ENCODE results near the gene MDP1. TPM values are rescaled to one million over a fixed set of nuclear protein-coding genes. Genes with fewer than 3 reads are reported as not detected.
"Not testable (repeated sequence)": the region's sequence is repeated elsewhere in the genome, so short reads cannot be mapped to it uniquely, and the experiment has no call there.

The MDP1 gene
- total RNA-seq, 2 experiments from 2014 or later, result 23.2 to 26.6 TPM

- intact Hi-C loops (cut with micrococcal nuclease; ENCODE audit: unreplicated experiment), result no loop called here
- CTCF ChIA-PET (ENCODE audit: unreplicated experiment), result no interaction called here
- POLR2A ChIA-PET, result interaction anchor here (0.9 to 1.0 kb wide), 2 partner anchors 9 to 10 kb away, joined by 3 read pairs; partner anchors contain the start of gene MDP1
- H3K4me2 ChIP-seq (ENCODE audit: low read length), result no peak overlapping the region
- H3K4me3 ChIP-seq (ENCODE audit: low read depth, low read length, poor library complexity, severe bottlenecking), result no peak overlapping the region
- no peak for DNase-seq (ENCODE audit: low spot score)
- H3K36me3 ChIP-seq (ENCODE audit: insufficient read depth, low read length), result peaks cover 42% of the 10 kb centered on the region
- no peaks in the 10 kb centered on the region for H3K9me3 ChIP-seq (ENCODE audit: low read length)
- no TSS peak for BruUV-seq (replicated peaks)
- no peak overlapping the region for H3K27ac ChIP-seq (ENCODE audit: low read depth, low read length, poor library complexity, severe bottlenecking)
- H3K4me1 ChIP-seq (ENCODE audit: insufficient read depth, low read length, poor library complexity, severe bottlenecking), result no peaks in the 10 kb centered on the region
- H3K9me2 ChIP-seq (ENCODE audit: insufficient read depth, low read length), result no peaks in the 10 kb centered on the region
- H3K79me2 ChIP-seq (ENCODE audit: insufficient read depth, low read depth, low read length), result peaks cover 76% of the 10 kb centered on the region
- H4K20me1 ChIP-seq (ENCODE audit: insufficient read depth, low read length), result no peaks in the 10 kb centered on the region
- no peak for TF ChIP-seq EZH2phosphoT487 (IDR thresholded peaks at IDR 0.05; ENCODE audit: borderline replicate concordance, low read depth, low read length)
- no peak for TF ChIP-seq CTCF (conservative IDR thresholded peaks at IDR 0.05; ENCODE audit: low read length)
- H2AFZ ChIP-seq (ENCODE audit: low read length), result no peak overlapping the region
These were observed 8.8 kb upstream of the MDP1 start for GRCh38 chr14:24224618-24225071.

GRCh38 chr14:24222987-24223386 lies 7.1 kb upstream of the MDP1 start:
- H4K20me1 ChIP-seq (ENCODE audit: insufficient read depth, low read length); H3K4me2 ChIP-seq (ENCODE audit: low read length); H3K9me3 ChIP-seq (ENCODE audit: low read length); DNase-seq (ENCODE audit: low spot score); H3K27ac ChIP-seq (ENCODE audit: low read depth, low read length, poor library complexity, severe bottlenecking); intact Hi-C loops (cut with micrococcal nuclease; ENCODE audit: unreplicated experiment); H2AFZ ChIP-seq (ENCODE audit: low read length); H3K4me1 ChIP-seq (ENCODE audit: insufficient read depth, low read length, poor library complexity, severe bottlenecking); H3K4me3 ChIP-seq (ENCODE audit: low read depth, low read length, poor library complexity, severe bottlenecking); POLR2A ChIA-PET; CTCF ChIA-PET (ENCODE audit: unreplicated experiment); H3K9me2 ChIP-seq (ENCODE audit: insufficient read depth, low read length); BruUV-seq (replicated peaks): not testable (repeated sequence)
- Histone ChIP-seq H3K79me2 (ENCODE audit: insufficient read depth, low read depth, low read length) (peaks cover 67% of the 10 kb centered on the region), H3K36me3 (ENCODE audit: insufficient read depth, low read length) (peaks cover 34% of the 10 kb centered on the region)

GRCh38 chr14:24219521-24219920 lies 3.7 kb upstream of the MDP1 start:
- Histone ChIP-seq H3K36me3 (ENCODE audit: insufficient read depth, low read length) (peaks cover 10% of the 10 kb centered on the region; the same call in 1 of the 2 replicates), H3K27ac (ENCODE audit: low read depth, low read length, poor library complexity, severe bottlenecking) (no peak overlapping the region), H3K4me2 (ENCODE audit: low read length) (no peak overlapping the region), H3K4me1 (ENCODE audit: insufficient read depth, low read length, poor library complexity, severe bottlenecking) (peaks cover 12% of the 10 kb centered on the region), H3K9me2 (ENCODE audit: insufficient read depth, low read length) (no peaks in the 10 kb centered on the region), H3K4me3 (ENCODE audit: low read depth, low read length, poor library complexity, severe bottlenecking) (no peak overlapping the region), H3K9me3 (ENCODE audit: low read length) (no peaks in the 10 kb centered on the region), H4K20me1 (ENCODE audit: insufficient read depth, low read length) (no peaks in the 10 kb centered on the region), H2AFZ (ENCODE audit: low read length) (no peak overlapping the region), H3K79me2 (ENCODE audit: insufficient read depth, low read depth, low read length) (peaks cover 43% of the 10 kb centered on the region)
- BruUV-seq (replicated peaks), result no TSS peak
- intact Hi-C loops (cut with micrococcal nuclease; ENCODE audit: unreplicated experiment), result no loop called here
- CTCF ChIA-PET (ENCODE audit: unreplicated experiment), result interaction anchor here (1.5 kb wide), 1 partner anchor 23 kb away, joined by 3 read pairs; the partner anchor contains the start of gene TINF2
- DNase-seq (ENCODE audit: low spot score), result no peak
- POLR2A ChIA-PET, result interaction anchor here (0.6 to 1.9 kb wide), 5 partner anchors 8 to 114 kb away, joined by 3 to 9 read pairs (median 4); partner anchors contain the start of gene TINF2
- TF ChIP-seq CTCF (conservative IDR thresholded peaks at IDR 0.05; ENCODE audit: low read length) (no peak), EZH2phosphoT487 (IDR thresholded peaks at IDR 0.05; ENCODE audit: borderline replicate concordance, low read depth, low read length) (no peak)

All from OCI-LY7 (cell line).